ENCODE results near the gene ZNF765.

The ZNF765 gene

DNA sequence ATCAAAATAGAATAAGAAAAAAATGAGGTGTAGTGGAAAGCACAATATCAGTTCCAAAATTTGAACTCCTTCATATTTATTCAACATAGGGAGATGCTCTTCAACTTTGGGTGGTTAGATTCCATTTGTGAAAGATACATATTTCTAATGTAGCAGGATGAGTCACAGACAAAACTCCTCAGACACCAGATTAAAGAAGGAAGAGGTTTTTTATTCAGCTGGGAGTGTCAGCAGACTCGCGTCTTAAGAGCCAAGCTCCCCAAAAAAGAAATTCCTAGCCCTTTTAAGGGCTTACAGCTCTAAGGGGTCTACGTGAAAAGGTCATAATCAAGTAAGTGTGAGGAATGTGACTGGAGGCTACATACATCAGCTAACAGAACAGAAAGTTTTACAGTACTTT, 6.8 kb upstream of the ZNF765 start:
- no peak for DNase-seq (ENCODE audit: low read depth in 1 of 2, low spot score in 1 of 2)
- H3K27me3 ChIP-seq (ENCODE audit: insufficient read depth, poor library complexity, severe bottlenecking) = no peaks in the 10 kb centered on the region
- TF ChIP-seq, protein P1, sequence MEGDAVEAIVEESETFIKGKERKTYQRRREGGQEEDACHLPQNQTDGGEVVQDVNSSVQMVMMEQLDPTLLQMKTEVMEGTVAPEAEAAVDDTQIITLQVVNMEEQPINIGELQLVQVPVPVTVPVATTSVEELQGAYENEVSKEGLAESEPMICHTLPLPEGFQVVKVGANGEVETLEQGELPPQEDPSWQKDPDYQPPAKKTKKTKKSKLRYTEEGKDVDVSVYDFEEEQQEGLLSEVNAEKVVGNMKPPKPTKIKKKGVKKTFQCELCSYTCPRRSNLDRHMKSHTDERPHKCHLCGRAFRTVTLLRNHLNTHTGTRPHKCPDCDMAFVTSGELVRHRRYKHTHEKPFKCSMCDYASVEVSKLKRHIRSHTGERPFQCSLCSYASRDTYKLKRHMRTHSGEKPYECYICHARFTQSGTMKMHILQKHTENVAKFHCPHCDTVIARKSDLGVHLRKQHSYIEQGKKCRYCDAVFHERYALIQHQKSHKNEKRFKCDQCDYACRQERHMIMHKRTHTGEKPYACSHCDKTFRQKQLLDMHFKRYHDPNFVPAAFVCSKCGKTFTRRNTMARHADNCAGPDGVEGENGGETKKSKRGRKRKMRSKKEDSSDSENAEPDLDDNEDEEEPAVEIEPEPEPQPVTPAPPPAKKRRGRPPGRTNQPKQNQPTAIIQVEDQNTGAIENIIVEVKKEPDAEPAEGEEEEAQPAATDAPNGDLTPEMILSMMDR (IDR thresholded peaks at IDR 0.05; ENCODE audit: insufficient read depth, low read length) = no peak
- no peak for TF ChIP-seq SPI1 (IDR thresholded peaks at IDR 0.05; ENCODE audit: borderline replicate concordance, low read depth)
- TF ChIP-seq, protein P2, sequence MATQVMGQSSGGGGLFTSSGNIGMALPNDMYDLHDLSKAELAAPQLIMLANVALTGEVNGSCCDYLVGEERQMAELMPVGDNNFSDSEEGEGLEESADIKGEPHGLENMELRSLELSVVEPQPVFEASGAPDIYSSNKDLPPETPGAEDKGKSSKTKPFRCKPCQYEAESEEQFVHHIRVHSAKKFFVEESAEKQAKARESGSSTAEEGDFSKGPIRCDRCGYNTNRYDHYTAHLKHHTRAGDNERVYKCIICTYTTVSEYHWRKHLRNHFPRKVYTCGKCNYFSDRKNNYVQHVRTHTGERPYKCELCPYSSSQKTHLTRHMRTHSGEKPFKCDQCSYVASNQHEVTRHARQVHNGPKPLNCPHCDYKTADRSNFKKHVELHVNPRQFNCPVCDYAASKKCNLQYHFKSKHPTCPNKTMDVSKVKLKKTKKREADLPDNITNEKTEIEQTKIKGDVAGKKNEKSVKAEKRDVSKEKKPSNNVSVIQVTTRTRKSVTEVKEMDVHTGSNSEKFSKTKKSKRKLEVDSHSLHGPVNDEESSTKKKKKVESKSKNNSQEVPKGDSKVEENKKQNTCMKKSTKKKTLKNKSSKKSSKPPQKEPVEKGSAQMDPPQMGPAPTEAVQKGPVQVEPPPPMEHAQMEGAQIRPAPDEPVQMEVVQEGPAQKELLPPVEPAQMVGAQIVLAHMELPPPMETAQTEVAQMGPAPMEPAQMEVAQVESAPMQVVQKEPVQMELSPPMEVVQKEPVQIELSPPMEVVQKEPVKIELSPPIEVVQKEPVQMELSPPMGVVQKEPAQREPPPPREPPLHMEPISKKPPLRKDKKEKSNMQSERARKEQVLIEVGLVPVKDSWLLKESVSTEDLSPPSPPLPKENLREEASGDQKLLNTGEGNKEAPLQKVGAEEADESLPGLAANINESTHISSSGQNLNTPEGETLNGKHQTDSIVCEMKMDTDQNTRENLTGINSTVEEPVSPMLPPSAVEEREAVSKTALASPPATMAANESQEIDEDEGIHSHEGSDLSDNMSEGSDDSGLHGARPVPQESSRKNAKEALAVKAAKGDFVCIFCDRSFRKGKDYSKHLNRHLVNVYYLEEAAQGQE (IDR thresholded peaks at IDR 0.05; ENCODE audit: insufficient replicate concordance, low read depth) = no peak
- TF ChIP-seq POLR2AphosphoS5 (IDR thresholded peaks at IDR 0.05; ENCODE audit: low read depth) = no peak
- no peak for TF ChIP-seq GABPA (IDR thresholded peaks at IDR 0.05; ENCODE audit: low read depth)

DNA sequence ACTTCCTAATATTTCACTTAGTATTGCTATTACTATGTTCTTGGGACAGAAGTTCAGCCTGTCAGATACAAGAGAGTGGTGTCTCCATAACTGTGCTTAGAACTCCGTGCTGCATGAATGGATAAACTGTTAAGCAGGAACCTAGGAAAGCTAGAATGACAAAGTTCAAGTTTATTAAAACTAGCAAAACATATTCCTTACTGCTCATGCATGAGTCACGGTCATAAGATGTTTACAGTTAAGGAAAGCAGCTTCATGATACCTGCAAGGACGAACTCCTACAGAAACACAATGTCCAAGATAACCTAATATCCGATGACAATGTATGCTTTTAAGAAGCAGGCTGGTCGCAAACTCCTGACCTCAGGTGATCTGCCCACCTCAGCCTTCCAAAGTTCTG, 6.0 kb upstream of the ZNF765 start:
- TF ChIP-seq, protein P1 (IDR thresholded peaks at IDR 0.05; ENCODE audit: insufficient read depth, low read length) = no peak
- TF ChIP-seq GABPA (IDR thresholded peaks at IDR 0.05; ENCODE audit: low read depth) (no peak), POLR2AphosphoS5 (IDR thresholded peaks at IDR 0.05; ENCODE audit: low read depth) (no peak), SPI1 (IDR thresholded peaks at IDR 0.05; ENCODE audit: borderline replicate concordance, low read depth) (no peak)
- TF ChIP-seq, protein P2 (IDR thresholded peaks at IDR 0.05; ENCODE audit: insufficient replicate concordance, low read depth) = no peak
- no peak overlapping the region for H3K27ac ChIP-seq (replicated peaks)
- no peaks in the 10 kb centered on the region for H3K27me3 ChIP-seq (ENCODE audit: insufficient read depth, poor library complexity, severe bottlenecking)
- no peak for DNase-seq (ENCODE audit: low read depth in 1 of 2, low spot score in 1 of 2)
- no peak overlapping the region for H3K4me3 ChIP-seq (replicated peaks; ENCODE audit: insufficient read depth, low read length)

More for the DNA sequence above, 6.8 kb upstream of the ZNF765 start:
- Histone ChIP-seq H3K4me3 (replicated peaks; ENCODE audit: insufficient read depth, low read length) (no peak overlapping the region), H3K27ac (replicated peaks) (no peak overlapping the region)

DNA sequence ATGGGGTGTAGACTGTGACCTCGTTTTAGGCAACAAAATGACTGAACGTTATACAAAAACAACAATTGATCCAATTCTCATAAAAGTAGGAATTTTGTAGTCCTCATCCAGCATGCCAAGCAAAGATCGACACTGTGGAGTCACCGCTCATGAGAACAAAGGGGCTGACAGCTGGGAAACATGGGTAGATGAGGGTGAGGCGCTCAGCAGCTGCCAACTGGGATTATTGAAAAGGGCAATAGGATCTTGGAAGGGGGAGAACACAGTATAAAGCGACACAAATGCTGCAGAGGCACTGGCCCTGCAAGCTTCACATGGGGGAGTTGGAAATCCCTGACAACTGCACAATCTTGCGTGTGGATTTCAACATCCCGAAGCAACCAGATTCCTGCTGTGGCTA, 5.4 kb upstream of the ZNF765 start:
- DNase-seq (ENCODE audit: low read depth in 1 of 2, low spot score in 1 of 2) = no peak
- Histone ChIP-seq H3K27ac (replicated peaks) (no peak overlapping the region), H3K27me3 (ENCODE audit: insufficient read depth, poor library complexity, severe bottlenecking) (no peaks in the 10 kb centered on the region), H3K4me3 (replicated peaks; ENCODE audit: insufficient read depth, low read length) (no peak overlapping the region)
- TF ChIP-seq, protein P1 (IDR thresholded peaks at IDR 0.05; ENCODE audit: insufficient read depth, low read length) = no peak
- TF ChIP-seq POLR2AphosphoS5 (IDR thresholded peaks at IDR 0.05; ENCODE audit: low read depth) (no peak), SPI1 (IDR thresholded peaks at IDR 0.05; ENCODE audit: borderline replicate concordance, low read depth) (no peak), GABPA (IDR thresholded peaks at IDR 0.05; ENCODE audit: low read depth) (no peak)
- TF ChIP-seq, protein P2 (IDR thresholded peaks at IDR 0.05; ENCODE audit: insufficient replicate concordance, low read depth) = no peak
